Brain microvascular endothelial cell (primary cell): ENCODE measurements around the gene CDRT15.

Source experiments
- DNase-seq: peaks from one replicate; pipeline ENCODE4 v3.0.0-alpha.2; 2020
- H3K27ac ChIP-seq: fragments of 250-450 bp; sonication (Bioruptor Pico); 2 replicates; pipeline ENCODE4 v1.5.1; 2020; ENCODE audit warnings: mild to moderate bottlenecking, moderate library complexity
- H3K27me3 ChIP-seq: fragments of 250-450 bp; sonication (Bioruptor Pico); replicated peaks from 2 replicates; pipeline ENCODE4 v1.5.1; 2020; ENCODE audit warnings: mild to moderate bottlenecking
- H3K36me3 ChIP-seq: fragments of 250-450 bp; sonication (Bioruptor Pico); replicated peaks from 2 replicates; pipeline ENCODE4 v1.5.1; 2020; ENCODE audit warnings: mild to moderate bottlenecking
- H3K4me3 ChIP-seq: 2 replicates; pipeline ENCODE4 v1.5.1; 2011; ENCODE audit warnings: low read depth, mild to moderate bottlenecking, control low read depth, low read length, moderate library complexity
- in situ Hi-C: cut with HindIII; loops from 2 replicates; pipeline ENCODE4 v1.10.0; 2017; ENCODE audit warnings: low sequenced_read_pairs, low pct_ligation_motif_present
- TF ChIP-seq, protein P1 (sequence below): IDR thresholded peaks from 2 replicates; pipeline ENCODE4 v1.5.1; 2011; ENCODE audit warnings: low read depth, mild to moderate bottlenecking, moderate library complexity, low read length, control low read depth, inconsistent platforms; ENCODE audit errors: missing control alignments

The CDRT15 gene

DNA sequence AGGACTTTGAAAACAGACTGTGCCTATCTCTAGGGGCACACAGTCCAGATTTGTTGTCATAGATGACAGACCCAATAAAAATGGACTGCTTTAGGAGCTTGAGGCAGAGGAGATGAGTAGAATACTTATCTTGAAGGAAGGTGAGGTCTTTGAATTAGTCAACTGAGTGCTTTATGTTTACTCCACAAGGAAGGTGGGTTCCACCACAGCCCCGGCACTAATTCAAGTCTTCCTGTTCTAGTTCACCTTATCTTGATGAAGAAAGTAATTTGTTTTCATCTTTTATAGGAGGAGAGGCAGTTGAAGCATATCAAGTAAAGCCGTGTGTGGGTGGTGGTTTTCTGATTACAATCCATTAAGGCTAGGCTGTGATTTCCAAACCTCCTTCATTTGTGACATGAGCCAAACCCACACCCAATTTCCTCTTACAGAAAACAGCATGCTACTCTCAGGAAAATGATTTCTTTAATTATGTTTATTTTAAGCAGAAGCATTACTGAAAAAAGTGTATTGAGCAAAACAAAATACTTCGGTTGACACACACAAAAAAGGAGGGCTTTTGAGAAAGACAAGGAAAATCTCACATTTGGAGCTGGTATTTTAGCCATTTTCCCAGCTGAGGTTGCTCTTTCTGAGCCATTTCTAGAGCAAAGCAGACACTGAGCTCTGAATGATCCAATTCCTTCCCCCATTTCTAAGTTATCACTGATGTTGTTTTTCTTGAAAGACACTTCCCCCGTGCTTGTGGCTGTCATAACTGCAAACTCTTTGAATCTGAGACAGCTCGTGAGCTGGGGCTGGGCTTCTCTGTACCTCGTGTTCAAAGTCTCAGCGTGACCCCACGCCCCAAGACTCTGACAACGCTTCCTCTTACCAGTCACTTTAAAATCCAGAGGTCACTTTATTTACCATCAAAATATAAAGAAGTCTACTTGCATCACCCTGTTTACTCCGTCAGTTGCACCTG lies 35.4 kb downstream of the CDRT15 start:
- DNase-seq, result no peak
- Histone ChIP-seq H3K4me3 (no peak overlapping the region), H3K36me3 (no peaks in the 10 kb centered on the region), H3K27ac (no peak overlapping the region), H3K27me3 (no peaks in the 10 kb centered on the region)
- in situ Hi-C loops, result no loop called here
- TF ChIP-seq, protein P1, sequence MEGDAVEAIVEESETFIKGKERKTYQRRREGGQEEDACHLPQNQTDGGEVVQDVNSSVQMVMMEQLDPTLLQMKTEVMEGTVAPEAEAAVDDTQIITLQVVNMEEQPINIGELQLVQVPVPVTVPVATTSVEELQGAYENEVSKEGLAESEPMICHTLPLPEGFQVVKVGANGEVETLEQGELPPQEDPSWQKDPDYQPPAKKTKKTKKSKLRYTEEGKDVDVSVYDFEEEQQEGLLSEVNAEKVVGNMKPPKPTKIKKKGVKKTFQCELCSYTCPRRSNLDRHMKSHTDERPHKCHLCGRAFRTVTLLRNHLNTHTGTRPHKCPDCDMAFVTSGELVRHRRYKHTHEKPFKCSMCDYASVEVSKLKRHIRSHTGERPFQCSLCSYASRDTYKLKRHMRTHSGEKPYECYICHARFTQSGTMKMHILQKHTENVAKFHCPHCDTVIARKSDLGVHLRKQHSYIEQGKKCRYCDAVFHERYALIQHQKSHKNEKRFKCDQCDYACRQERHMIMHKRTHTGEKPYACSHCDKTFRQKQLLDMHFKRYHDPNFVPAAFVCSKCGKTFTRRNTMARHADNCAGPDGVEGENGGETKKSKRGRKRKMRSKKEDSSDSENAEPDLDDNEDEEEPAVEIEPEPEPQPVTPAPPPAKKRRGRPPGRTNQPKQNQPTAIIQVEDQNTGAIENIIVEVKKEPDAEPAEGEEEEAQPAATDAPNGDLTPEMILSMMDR, result no peak

DNA sequence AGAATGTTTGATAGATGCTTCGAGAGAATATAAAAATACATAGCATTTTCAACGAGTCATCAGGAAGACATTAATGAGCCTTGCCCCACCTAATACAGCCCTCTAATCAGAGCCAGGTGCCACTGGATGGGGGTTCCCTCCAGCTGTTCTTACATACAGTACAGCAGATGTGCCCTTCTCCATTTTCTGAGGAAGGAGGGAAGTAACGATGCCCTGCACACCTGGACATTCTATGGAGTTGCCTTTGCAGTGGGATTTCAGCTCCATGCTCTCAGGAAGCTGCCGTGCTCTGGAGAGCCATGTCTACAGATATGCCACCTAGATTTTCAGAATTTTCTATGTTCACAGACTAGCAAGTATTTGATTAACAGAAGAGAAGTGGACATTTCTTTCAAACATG lies 36.3 kb downstream of the CDRT15 start:
- in situ Hi-C loops, result no loop called here
- no peak overlapping the region for H3K27ac ChIP-seq
- H3K36me3 ChIP-seq, result no peaks in the 10 kb centered on the region
- no peak for DNase-seq
- no peaks in the 10 kb centered on the region for H3K27me3 ChIP-seq
- TF ChIP-seq, protein P1, result no peak
- no peak overlapping the region for H3K4me3 ChIP-seq

DNA sequence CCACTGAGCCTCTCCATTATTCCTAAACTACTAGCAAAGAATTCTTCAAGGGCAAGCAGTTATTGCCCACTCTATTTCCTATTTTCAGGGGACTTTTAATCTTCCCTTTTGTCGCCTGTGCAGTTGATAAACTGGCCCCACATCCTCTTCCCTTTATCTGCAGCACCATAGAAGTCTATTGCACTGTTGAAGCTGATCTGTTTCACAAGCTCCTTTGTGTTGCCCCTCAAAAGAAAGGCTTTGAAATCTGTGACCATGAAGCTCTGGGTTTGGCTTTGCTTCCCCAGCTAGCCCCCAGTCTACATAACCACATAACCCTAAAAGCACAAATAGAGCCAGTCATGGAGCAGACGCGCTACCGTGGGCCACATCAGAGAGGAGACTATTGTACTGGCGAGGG lies 37.1 kb downstream of the CDRT15 start:
- H3K27me3 ChIP-seq, result no peaks in the 10 kb centered on the region
- H3K4me3 ChIP-seq, result no peak overlapping the region
- H3K36me3 ChIP-seq, result no peaks in the 10 kb centered on the region
- in situ Hi-C loops, result no loop called here
- TF ChIP-seq, protein P1, result no peak
- no peak for DNase-seq
- H3K27ac ChIP-seq, result no peak overlapping the region

DNA sequence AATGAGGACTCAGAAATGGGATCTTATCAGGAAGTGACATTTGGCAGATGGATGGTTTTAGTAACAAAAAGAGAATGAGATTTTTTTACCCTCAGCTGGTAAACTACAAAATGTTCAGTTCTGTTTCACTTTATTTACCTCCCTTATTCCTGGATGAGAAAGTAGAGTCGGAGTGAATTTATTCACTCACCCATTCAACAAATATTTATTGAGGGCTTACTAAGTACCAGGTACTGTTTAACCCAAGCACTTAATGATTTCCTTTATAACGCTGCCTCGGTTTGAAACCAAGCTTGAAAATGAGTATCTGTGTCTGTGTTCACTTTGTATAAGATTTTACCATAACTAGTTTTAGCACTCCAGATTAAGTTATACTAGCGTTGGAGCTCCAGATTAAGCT lies 38.1 kb downstream of the CDRT15 start:
- TF ChIP-seq, protein P1, result no peak
- H3K36me3 ChIP-seq, result no peaks in the 10 kb centered on the region
- no peaks in the 10 kb centered on the region for H3K27me3 ChIP-seq
- in situ Hi-C loops, result no loop called here
- H3K27ac ChIP-seq, result no peak overlapping the region
- no peak for DNase-seq
- H3K4me3 ChIP-seq, result no peak overlapping the region

DNA sequence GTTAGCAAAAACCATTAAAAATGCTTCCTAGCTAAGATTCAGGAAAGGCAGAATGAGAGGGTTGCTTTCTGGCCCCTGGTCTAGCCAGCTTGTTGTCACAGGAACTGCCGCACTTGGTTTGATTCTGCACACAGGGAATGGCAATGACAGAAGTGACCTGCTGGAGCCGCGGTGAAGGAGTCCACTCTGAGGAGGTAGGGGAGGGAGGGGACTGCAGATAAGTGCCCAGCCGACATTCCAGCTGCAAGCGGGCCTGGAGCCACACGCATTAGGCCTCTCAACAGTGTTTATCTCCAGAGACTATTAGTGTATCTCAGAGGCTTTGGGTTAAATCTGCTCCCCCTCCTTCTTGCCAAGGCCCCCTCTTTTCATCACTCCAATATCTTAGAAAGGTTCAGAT lies 38.6 kb downstream of the CDRT15 start:
- H3K36me3 ChIP-seq, result no peaks in the 10 kb centered on the region
- no peak overlapping the region for H3K27ac ChIP-seq
- no peaks in the 10 kb centered on the region for H3K27me3 ChIP-seq
- in situ Hi-C loops, result no loop called here
- TF ChIP-seq, protein P1, result no peak
- no peak for DNase-seq
- no peak overlapping the region for H3K4me3 ChIP-seq
